ENCODE data around the gene HLF. TPM values are rescaled to one million over a fixed set of nuclear protein-coding genes. Genes with fewer than 3 reads are reported as not detected.
A peak's percentile ranks its signal among the peaks of the same experiment; 100 is the strongest.

Gene HLF
- total and polyA plus RNA-seq, 8 donors: 1.6 to 42.4 (median 9.6) TPM

DNA sequence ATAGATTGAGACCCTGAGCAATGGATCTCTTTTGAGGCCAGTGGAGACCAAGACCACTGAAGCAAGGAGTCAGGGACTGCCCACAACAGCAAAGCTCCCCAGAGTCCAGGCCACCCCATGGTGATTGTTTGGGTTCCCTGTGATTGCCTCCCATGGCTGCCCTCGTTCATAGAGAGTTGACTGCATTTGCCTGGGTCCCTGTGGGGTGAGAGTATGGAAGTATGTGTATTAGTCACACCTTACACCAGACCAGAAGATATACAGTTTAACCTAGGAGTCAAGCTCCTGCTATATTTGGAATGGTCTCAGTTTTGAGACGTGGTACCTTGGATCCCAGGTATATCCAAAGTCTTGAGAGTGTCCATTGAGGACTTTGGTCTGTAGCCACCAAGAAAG lies 20.2 kb downstream of the HLF start:
- TF ChIP-seq, protein P1, sequence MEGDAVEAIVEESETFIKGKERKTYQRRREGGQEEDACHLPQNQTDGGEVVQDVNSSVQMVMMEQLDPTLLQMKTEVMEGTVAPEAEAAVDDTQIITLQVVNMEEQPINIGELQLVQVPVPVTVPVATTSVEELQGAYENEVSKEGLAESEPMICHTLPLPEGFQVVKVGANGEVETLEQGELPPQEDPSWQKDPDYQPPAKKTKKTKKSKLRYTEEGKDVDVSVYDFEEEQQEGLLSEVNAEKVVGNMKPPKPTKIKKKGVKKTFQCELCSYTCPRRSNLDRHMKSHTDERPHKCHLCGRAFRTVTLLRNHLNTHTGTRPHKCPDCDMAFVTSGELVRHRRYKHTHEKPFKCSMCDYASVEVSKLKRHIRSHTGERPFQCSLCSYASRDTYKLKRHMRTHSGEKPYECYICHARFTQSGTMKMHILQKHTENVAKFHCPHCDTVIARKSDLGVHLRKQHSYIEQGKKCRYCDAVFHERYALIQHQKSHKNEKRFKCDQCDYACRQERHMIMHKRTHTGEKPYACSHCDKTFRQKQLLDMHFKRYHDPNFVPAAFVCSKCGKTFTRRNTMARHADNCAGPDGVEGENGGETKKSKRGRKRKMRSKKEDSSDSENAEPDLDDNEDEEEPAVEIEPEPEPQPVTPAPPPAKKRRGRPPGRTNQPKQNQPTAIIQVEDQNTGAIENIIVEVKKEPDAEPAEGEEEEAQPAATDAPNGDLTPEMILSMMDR (IDR thresholded peaks at IDR 0.05): no peak
- TF ChIP-seq POLR2AphosphoS5 (IDR thresholded peaks at IDR 0.05) (no peak), POLR2A (IDR thresholded peaks at IDR 0.05) (no peak), EP300 (IDR thresholded peaks at IDR 0.05) (no peak)
- Histone ChIP-seq H3K27me3 (no peaks in the 10 kb centered on the region), H3K4me3 (no peak overlapping the region), H3K36me3 (no peaks in the 10 kb centered on the region), H3K27ac (peak overlapping the region; percentile 84 to 89 (median 84)), H3K4me1 (peaks cover 38 to 69% (median 52%) of the 10 kb centered on the region in 4 donors), H3K9me3 (no peaks in the 10 kb centered on the region)
- 24 to 65% (median 44%) methylated on average over 2 of the region's 2 CpGs for WGBS, 5 donors
- no peak for DNase-seq
- intact Hi-C loops (cut with DNase I; ENCODE audit: low total_unique reads): no loop called here

DNA sequence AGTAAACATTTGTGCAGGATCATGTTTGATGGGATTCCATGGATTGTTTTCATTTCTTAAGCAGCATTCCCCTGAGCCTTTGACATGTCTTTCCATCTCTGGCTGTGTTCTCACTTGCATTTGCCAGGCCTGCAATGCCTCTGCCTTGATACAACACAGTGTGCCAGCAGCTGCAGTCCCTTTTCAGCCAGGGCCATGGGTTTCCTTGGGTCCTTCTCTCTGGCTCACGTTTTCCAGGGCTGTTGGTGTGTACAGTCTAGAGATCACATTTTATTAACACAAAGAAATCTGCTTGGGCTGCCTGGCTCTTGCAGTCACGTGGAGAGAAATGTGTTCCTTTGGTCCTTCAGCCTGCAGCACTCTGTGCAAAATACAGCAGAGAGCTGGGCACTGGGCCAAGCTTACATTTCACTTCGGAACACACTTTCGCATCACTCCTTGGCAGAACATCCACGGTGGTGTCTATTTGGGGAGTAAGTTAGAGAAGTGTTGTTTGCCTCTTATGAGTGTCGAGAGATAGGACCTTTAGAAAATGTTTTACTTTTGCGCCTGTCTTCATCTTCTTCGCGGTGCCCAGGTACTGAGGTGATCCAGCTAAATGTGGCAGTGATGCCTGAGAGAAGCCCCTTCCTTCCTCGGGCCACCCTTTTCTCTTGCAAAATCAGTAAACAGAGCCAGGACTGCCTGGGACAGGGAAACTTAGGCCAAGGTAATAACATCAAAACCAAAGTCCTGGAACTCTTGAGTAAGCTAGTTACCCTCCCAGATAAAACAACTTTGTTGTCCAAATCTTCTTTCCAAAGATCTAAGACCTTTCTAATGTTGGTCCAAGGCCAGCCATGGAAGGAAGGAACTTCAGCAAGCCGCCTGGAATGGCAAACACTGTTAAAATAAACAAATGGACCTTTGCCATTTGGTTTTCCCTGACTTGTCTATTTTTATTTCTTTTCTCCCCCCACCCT lies 20.9 kb downstream of the HLF start:
- no peak for TF ChIP-seq POLR2A (IDR thresholded peaks at IDR 0.05)
- peak; percentile 49 to 93 (median 72) for TF ChIP-seq POLR2AphosphoS5 (IDR thresholded peaks at IDR 0.05)
- TF ChIP-seq EP300 (IDR thresholded peaks at IDR 0.05): peak; percentile 47
- no peaks in the 10 kb centered on the region for H3K27me3 ChIP-seq
- peak overlapping the region; percentile 84 to 89 (median 84) for H3K27ac ChIP-seq
- no peak overlapping the region for H3K4me3 ChIP-seq
- H3K4me1 ChIP-seq: peaks cover 38 to 76% (median 54%) of the 10 kb centered on the region in 4 donors
- intact Hi-C loops (cut with DNase I; ENCODE audit: low total_unique reads): no loop called here
- no peaks in the 10 kb centered on the region for H3K36me3 ChIP-seq
- peak; percentile 90 to 95 for DNase-seq
- WGBS, 5 donors: 28 to 38% (median 32%) methylated on average over 11 of the region's 11 CpGs
- H3K9me3 ChIP-seq: no peaks in the 10 kb centered on the region

DNA sequence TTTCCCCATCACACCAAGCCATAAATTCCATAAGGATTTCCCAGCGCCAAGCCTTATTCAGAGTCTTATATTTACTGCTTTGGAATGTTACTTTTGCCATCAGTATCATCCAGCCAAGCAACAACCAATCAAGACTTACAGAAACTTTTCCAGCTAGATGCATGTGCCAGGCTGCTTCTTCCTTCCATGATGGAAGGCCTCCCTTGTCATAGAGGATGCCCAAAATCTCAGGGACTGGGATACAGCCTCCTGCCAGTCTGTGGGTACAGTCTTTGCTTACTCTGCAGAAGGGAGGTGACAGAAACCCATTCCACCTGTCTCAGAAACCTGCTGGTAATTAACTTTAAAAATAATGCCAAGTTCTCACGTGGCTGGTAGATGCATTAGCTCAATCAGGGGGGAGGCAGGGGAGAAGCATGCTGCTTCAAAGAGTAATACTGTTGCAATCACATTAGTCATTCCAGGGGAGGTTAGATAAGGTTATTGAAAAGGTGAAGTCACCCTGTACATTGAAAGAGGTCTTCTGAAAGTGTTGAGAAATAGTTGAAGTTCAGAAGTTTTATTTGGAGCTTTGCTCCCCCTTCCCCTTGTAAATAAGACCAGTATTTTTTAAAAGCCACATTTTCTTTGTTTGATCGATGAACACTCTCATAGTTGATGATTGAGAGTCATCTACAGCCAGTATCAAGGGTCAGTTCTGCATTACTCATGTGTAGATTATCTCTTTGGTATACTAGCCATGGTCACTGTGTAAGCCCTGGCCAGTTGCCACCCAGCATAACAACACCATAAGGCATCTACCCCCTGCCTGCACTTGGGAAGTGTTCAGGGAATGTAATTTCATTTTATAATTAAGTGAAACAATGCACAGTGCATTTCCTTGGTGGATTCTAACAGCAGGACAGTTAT lies 22.2 kb downstream of the HLF start:
- Histone ChIP-seq H3K4me3 (no peak overlapping the region), H3K27ac (peak overlapping the region in 4 of 5 donors; percentile 84 to 89 (median 86)), H3K36me3 (no peaks in the 10 kb centered on the region), H3K27me3 (no peaks in the 10 kb centered on the region), H3K9me3 (no peaks in the 10 kb centered on the region), H3K4me1 (peaks cover 38 to 79% (median 56%) of the 10 kb centered on the region in 4 donors)
- WGBS, 5 donors: 47 to 55% (median 51%) methylated on average over 3 of the region's 3 CpGs
- TF ChIP-seq EP300 (IDR thresholded peaks at IDR 0.05): no peak
- TF ChIP-seq POLR2A (IDR thresholded peaks at IDR 0.05): no peak
- TF ChIP-seq POLR2AphosphoS5 (IDR thresholded peaks at IDR 0.05): peak in 2 of 3 donors; percentile 46 to 57
- TF ChIP-seq, protein P1 (IDR thresholded peaks at IDR 0.05): no peak
- DNase-seq: peak; percentile 20 to 78
- intact Hi-C loops (cut with DNase I; ENCODE audit: low total_unique reads): no loop called here

DNA sequence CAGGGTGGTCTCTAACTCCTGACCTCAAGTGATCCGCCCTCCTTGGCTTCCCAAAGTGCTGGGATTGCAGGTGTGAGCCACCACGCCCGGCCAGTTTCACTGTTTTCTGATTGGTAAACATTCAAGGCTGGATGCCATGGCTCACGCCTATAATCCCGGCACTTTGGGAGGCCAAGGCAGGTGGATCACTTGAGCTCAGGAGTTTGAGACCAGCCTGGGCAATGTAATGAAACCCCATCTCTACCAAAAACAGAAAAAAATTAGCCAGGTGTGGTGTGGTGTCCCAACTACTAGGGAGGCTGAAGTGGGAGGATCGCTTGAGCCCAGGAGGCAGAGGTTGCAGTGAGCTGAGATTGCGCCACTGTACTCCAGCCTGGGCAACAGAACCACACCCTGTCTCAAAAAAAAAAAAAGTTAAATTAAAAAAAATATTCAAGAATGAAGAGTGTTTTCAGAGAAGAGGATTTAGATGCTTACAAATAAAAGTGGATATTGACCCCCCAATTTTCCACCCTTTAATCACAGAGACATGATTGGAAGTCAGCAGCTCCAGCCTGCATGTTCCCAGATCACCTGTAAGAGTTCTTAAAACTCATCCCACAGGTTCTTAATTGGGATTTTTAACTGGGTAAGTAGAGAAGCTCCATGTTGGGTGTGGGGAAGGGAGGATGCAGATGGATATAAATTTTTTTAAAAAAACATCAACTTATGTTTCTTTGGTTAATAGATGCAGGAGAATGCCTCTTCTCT lies 23.8 kb downstream of the HLF start:
- Histone ChIP-seq H3K9me3 (no peaks in the 10 kb centered on the region), H3K4me1 (peaks cover 35 to 68% (median 48%) of the 10 kb centered on the region in 4 donors), H3K27me3 (no peaks in the 10 kb centered on the region), H3K4me3 (no peak overlapping the region), H3K27ac (peak overlapping the region in 2 of 5 donors; percentile 84 to 89), H3K36me3 (no peaks in the 10 kb centered on the region)
- DNase-seq: no peak
- WGBS, 5 donors: 83 to 96% (median 94%) methylated on average over 7 of the region's 7 CpGs
- no peak for TF ChIP-seq POLR2A (IDR thresholded peaks at IDR 0.05)
- TF ChIP-seq EP300 (IDR thresholded peaks at IDR 0.05): no peak
- TF ChIP-seq, protein P1 (IDR thresholded peaks at IDR 0.05): no peak
- TF ChIP-seq POLR2AphosphoS5 (IDR thresholded peaks at IDR 0.05): no peak
- intact Hi-C loops (cut with DNase I; ENCODE audit: low total_unique reads): no loop called here

Measured in stomach (tissue), 9 donors.